H9 (cell line): ENCODE measurements around the gene NR2F2. TPM values are rescaled to one million over a fixed set of nuclear protein-coding genes. Genes with fewer than 3 reads are reported as not detected.

Source experiments
- DNase-seq: peaks from one replicate; pipeline ENCODE4 v3.0.0-alpha.2; 2017
- H2AFZ ChIP-seq: one replicate; pipeline ENCODE4 v1.6.1; 2013; ENCODE audit warnings: mild to moderate bottlenecking, low read length, control low read depth, moderate library complexity
- H2AK5ac ChIP-seq: 2 replicates; pipeline ENCODE4 v1.6.1; 2013; ENCODE audit warnings: low read length, control low read depth, mixed read lengths; ENCODE audit not compliant: insufficient read length
- H2BK120ac ChIP-seq: one replicate; pipeline ENCODE4 v1.6.1; 2013; ENCODE audit warnings: low read depth, mild to moderate bottlenecking, low read length, control low read depth, inconsistent platforms; ENCODE audit not compliant: poor library complexity, severe bottlenecking
- H2BK12ac ChIP-seq: 2 replicates; pipeline ENCODE4 v1.6.1; 2013; ENCODE audit warnings: low read length, control low read depth, mixed read lengths, low read depth; ENCODE audit not compliant: insufficient read length
- H2BK15ac ChIP-seq: 2 replicates; pipeline ENCODE4 v1.6.1; 2013; ENCODE audit warnings: low read depth, low read length, control low read depth
- H2BK20ac ChIP-seq: one replicate; pipeline ENCODE4 v1.6.1; 2013; ENCODE audit warnings: low read depth, mild to moderate bottlenecking, low read length, control low read depth, inconsistent platforms; ENCODE audit not compliant: poor library complexity, severe bottlenecking
- H2BK5ac ChIP-seq: 2 replicates; pipeline ENCODE4 v1.6.1; 2013; ENCODE audit warnings: low read length, control low read depth, mixed read lengths; ENCODE audit not compliant: insufficient read length
- H3K14ac ChIP-seq: 2 replicates; pipeline ENCODE4 v1.6.1; 2013; ENCODE audit warnings: low read length, control low read depth; ENCODE audit not compliant: insufficient read depth
- H3K18ac ChIP-seq: 2 replicates; pipeline ENCODE4 v1.6.1; 2013; ENCODE audit warnings: low read depth, mild to moderate bottlenecking, mixed read lengths, low read length, control low read depth; ENCODE audit not compliant: insufficient read length
- H3K23ac ChIP-seq: 2 replicates; pipeline ENCODE4 v1.6.1; 2013; ENCODE audit warnings: low read length, control low read depth, mixed read lengths, low read depth; ENCODE audit not compliant: insufficient read length
- H3K23me2 ChIP-seq: 2 replicates; pipeline ENCODE4 v1.6.1; 2013; ENCODE audit warnings: low read depth, mild to moderate bottlenecking, mixed read lengths, low read length, control low read depth; ENCODE audit not compliant: insufficient read length, poor library complexity, severe bottlenecking
- H3K27ac ChIP-seq: 2 replicates; pipeline ENCODE4 v1.5.1; 2013; ENCODE audit warnings: low read length, control low read depth, mixed read lengths, low read depth; ENCODE audit not compliant: insufficient read length
- H3K27me3 ChIP-seq: 2 replicates; pipeline ENCODE4 v1.6.1; 2013; ENCODE audit warnings: low read length, control low read depth, inconsistent platforms; ENCODE audit not compliant: insufficient read depth
- H3K4ac ChIP-seq: 2 replicates; pipeline ENCODE4 v1.6.1; 2013; ENCODE audit warnings: low read depth, mild to moderate bottlenecking, control low read depth, inconsistent platforms, low read length, moderate library complexity
- H3K4me1 ChIP-seq: 2 replicates; pipeline ENCODE4 v1.6.1; 2013; ENCODE audit warnings: low read length, control low read depth, inconsistent platforms; ENCODE audit not compliant: insufficient read depth
- H3K4me2 ChIP-seq: 2 replicates; pipeline ENCODE4 v1.6.1; 2013; ENCODE audit warnings: low read length, control low read depth, mixed read lengths; ENCODE audit not compliant: insufficient read length, insufficient read depth
- H3K56ac ChIP-seq: 2 replicates; pipeline ENCODE4 v1.6.1; 2013; ENCODE audit warnings: low read depth, mild to moderate bottlenecking, mixed read lengths, low read length, control low read depth; ENCODE audit not compliant: insufficient read length
- H3K79me1 ChIP-seq: 2 replicates; pipeline ENCODE4 v1.6.1; 2013; ENCODE audit warnings: low read depth, mild to moderate bottlenecking, moderate library complexity, low read length, control low read depth, inconsistent platforms; ENCODE audit not compliant: insufficient read depth, poor library complexity, severe bottlenecking
- H3K79me2 ChIP-seq: 2 replicates; pipeline ENCODE4 v1.6.1; 2013; ENCODE audit warnings: low read length, control low read depth, inconsistent platforms; ENCODE audit not compliant: insufficient read depth
- H3K9ac ChIP-seq: 2 replicates; pipeline ENCODE4 v1.6.1; 2013; ENCODE audit warnings: low read length, control low read depth, mixed read lengths; ENCODE audit not compliant: insufficient read length; ENCODE audit errors: extremely low read depth
- H3K9me3 ChIP-seq: one replicate; pipeline ENCODE4 v1.6.1; 2013; ENCODE audit warnings: low read depth, low read length, inconsistent platforms; ENCODE audit not compliant: control insufficient read depth
- H3T11ph ChIP-seq: one replicate; pipeline ENCODE4 v1.6.1; 2013; ENCODE audit warnings: mild to moderate bottlenecking, low read length, control low read depth, inconsistent platforms
- H4K20me1 ChIP-seq: one replicate; pipeline ENCODE4 v1.6.1; 2013; ENCODE audit not compliant: control insufficient read depth, insufficient read length, insufficient read depth
- H4K5ac ChIP-seq: 2 replicates; pipeline ENCODE4 v1.6.1; 2013; ENCODE audit warnings: low read depth, mild to moderate bottlenecking, mixed read lengths, low read length, control low read depth; ENCODE audit not compliant: insufficient read length
- H4K8ac ChIP-seq: replicated peaks from 2 replicates; pipeline ENCODE4 v1.6.1; 2013; ENCODE audit warnings: low read length, control low read depth, mixed read lengths, low read depth; ENCODE audit not compliant: insufficient read length
- H4K91ac ChIP-seq: 2 replicates; pipeline ENCODE4 v1.6.1; 2013; ENCODE audit warnings: low read depth, mild to moderate bottlenecking, moderate library complexity, mixed read lengths, low read length, control low read depth; ENCODE audit not compliant: insufficient read length
- H3K27ac Mint-ChIP-seq, 3 experiments: 2 replicates in 2 of 3; 3 replicates in 1 of 3; pipeline ENCODE4 v1.8.0; 2020 to 2021; ENCODE audit warnings: mixed read lengths in 3 of 3, mild to moderate bottlenecking in 1 of 3, moderate library complexity in 1 of 3
- H3K27me3 Mint-ChIP-seq: 2 replicates; pipeline ENCODE4 v1.8.0; 2021; ENCODE audit warnings: low read depth, mild to moderate bottlenecking, moderate library complexity, mixed read lengths
- H3K36me3 Mint-ChIP-seq, 3 experiments: 2 replicates in 2 of 3; 3 replicates in 1 of 3; pipeline ENCODE4 v1.8.0; 2020 to 2021; ENCODE audit warnings: low read depth in 3 of 3, mixed read lengths in 3 of 3; ENCODE audit not compliant: insufficient read depth in 1 of 3
- H3K4me1 Mint-ChIP-seq, 2 experiments: 2 replicates each; pipeline ENCODE4 v1.8.0; 2020; ENCODE audit warnings: mixed read lengths in 2 of 2
- H3K4me3 Mint-ChIP-seq, 2 experiments: 2 replicates in 1 of 2; 3 replicates in 1 of 2; pipeline ENCODE4 v1.8.0; 2020 to 2021; ENCODE audit warnings: mild to moderate bottlenecking in 2 of 2, mixed read lengths in 2 of 2, moderate library complexity in 1 of 2
- H3K9me3 Mint-ChIP-seq, 2 experiments: 2 replicates in 1 of 2; 3 replicates in 1 of 2; pipeline ENCODE4 v1.8.0; 2020; ENCODE audit warnings: mild to moderate bottlenecking in 2 of 2, mixed read lengths in 2 of 2, moderate library complexity in 1 of 2
- WGBS: extraction: QIAGEN DNeasy Blood & Tissue Kit; methylation state at CpG from one replicate; pipeline ENCODE4 v1.1.7; 2013; ENCODE audit warnings: missing lambda C conversion rate, low lambda C conversion rate, mixed read lengths; ENCODE audit not compliant: insufficient read length; ENCODE audit errors: extremely low coverage; 5-methylcytosine and 5-hydroxymethylcytosine counted together
- total RNA-seq: library from RNA; stranded (reverse); gene quantifications from 2 replicates; pipeline ENCODE4 v1.2.1, GENCODE V29; 2021
- TF ChIP-seq, protein P1 (sequence below): fragments of 200-600 bp; sonication (generic); conservative IDR thresholded peaks from 3 replicates; pipeline ENCODE4 v1.8.0; 2021; ENCODE audit warnings: antibody characterized with exemption, mild to moderate bottlenecking

Gene NR2F2
- total RNA-seq, 1 experiment from 2014 or later, result 0.24 TPM

DNA sequence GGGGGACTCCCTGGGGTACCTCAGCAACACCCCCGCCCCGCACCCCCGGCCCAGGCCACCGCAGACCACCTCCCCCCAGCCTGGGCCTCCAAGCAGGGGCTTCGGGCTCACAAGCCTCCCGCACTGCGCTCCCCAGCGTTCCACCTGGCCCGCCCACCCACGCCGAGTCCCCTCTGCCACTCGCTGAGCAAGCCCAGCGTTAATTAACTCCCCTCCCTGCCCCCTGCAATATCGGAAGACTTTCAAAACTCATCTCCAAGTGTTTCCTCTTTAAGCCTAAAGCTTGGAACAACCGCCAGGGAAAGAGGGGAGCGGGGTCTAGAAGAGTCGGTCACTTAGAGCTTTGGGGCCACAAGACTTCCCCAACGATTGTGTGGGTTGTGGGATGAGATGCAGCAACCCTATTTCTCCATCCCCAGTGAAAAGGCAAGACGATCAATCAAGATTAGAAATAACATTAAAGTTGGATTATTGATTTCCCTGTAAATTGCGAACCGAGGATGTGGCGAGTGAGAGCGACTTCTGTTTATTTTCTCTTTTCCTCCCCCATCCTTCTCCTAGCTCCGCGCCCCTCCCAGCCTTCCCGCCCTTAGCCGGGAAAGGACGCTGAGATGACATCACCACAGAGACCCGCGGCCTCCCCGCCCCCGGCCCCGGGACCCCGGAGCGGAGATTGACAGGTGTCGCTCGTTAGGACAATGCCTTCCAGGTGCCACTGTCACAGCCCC is 30.2 kb downstream of the NR2F2 start:
- Histone ChIP-seq H3K79me2 (no peaks in the 10 kb centered on the region), H3K14ac (no peak overlapping the region), H2BK5ac (no peak overlapping the region), H3K4me2 (peak overlapping the region; percentile 76), H3K18ac (no peak overlapping the region), H4K20me1 (no peaks in the 10 kb centered on the region), H3K23me2 (peaks cover 8% of the 10 kb centered on the region), H3K79me1 (no peaks in the 10 kb centered on the region), H2AK5ac (no peak overlapping the region), H3K23ac (no peak overlapping the region), H4K8ac (no peak overlapping the region), H3K27me3 (peaks cover 97% of the 10 kb centered on the region), H3K4me1 (0 out of 2 replicates have a peak, but pooled peaks cover 2% of the 10 kb centered on the region), H2AFZ (no peak overlapping the region), H3K9ac (no peak overlapping the region), H2BK12ac (no peak overlapping the region), H3T11ph (no peak overlapping the region), H2BK20ac (no peak overlapping the region), H4K91ac (no peak overlapping the region), H2BK120ac (no peak overlapping the region), H3K4ac (no peak overlapping the region), H2BK15ac (no peak overlapping the region), H3K56ac (no peak overlapping the region), H3K9me3 (no peaks in the 10 kb centered on the region), H3K27ac (no peak overlapping the region), H4K5ac (no peak overlapping the region)
- H3K9me3 Mint-ChIP-seq, result peaks cover 2 to 7% of the 10 kb centered on the region in 2 experiments; a peak in 3 of 5 replicates
- H3K27ac Mint-ChIP-seq, result no peak overlapping the region; a peak in 1 of 7 replicates
- H3K4me1 Mint-ChIP-seq, result peaks cover 20 to 62% of the 10 kb centered on the region in 2 experiments
- peaks cover 0 to 2% (median 0%) of the 10 kb centered on the region in 3 experiments; a peak in 2 of 7 replicates for H3K36me3 Mint-ChIP-seq
- peak; percentile 76 for DNase-seq
- H3K4me3 Mint-ChIP-seq, result peak overlapping the region; percentile 12 to 78; a peak in 4 of 5 replicates
- H3K27me3 Mint-ChIP-seq, result no peaks in the 10 kb centered on the region
- WGBS, result no CpG with 5 or more reads among the region's 37 CpGs
- TF ChIP-seq, protein P1, sequence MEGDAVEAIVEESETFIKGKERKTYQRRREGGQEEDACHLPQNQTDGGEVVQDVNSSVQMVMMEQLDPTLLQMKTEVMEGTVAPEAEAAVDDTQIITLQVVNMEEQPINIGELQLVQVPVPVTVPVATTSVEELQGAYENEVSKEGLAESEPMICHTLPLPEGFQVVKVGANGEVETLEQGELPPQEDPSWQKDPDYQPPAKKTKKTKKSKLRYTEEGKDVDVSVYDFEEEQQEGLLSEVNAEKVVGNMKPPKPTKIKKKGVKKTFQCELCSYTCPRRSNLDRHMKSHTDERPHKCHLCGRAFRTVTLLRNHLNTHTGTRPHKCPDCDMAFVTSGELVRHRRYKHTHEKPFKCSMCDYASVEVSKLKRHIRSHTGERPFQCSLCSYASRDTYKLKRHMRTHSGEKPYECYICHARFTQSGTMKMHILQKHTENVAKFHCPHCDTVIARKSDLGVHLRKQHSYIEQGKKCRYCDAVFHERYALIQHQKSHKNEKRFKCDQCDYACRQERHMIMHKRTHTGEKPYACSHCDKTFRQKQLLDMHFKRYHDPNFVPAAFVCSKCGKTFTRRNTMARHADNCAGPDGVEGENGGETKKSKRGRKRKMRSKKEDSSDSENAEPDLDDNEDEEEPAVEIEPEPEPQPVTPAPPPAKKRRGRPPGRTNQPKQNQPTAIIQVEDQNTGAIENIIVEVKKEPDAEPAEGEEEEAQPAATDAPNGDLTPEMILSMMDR, result no peak
